ENCODE data around the gene STAG1. TPM values are rescaled to one million over a fixed set of nuclear protein-coding genes. Genes with fewer than 3 reads are reported as not detected.
A peak's percentile ranks its signal among the peaks of the same experiment; 100 is the strongest.

The STAG1 gene
- total and polyA plus RNA-seq, 2 experiments from 2014 or later, result 9.0 to 21.9 TPM

DNA sequence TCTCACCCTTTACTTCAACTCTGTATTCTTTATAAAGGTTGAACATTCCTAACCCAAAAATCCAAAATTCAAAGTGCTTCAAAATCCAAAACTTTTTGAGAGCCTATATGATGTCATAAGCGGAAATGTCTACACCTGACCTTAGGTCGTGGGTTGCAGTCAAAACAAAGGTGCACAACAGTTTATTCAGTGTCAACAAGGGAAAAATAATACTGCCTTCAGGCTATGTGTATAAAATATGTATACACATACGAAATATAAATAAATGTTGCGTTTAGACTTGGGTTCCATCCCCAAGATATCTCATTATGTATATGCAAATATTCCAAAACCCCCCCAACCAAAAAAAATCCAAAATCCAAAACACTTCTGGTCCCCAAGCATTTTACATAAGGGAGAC, 90.9 kb downstream of the STAG1 start (continued):
- TF ChIP-seq, protein P1, sequence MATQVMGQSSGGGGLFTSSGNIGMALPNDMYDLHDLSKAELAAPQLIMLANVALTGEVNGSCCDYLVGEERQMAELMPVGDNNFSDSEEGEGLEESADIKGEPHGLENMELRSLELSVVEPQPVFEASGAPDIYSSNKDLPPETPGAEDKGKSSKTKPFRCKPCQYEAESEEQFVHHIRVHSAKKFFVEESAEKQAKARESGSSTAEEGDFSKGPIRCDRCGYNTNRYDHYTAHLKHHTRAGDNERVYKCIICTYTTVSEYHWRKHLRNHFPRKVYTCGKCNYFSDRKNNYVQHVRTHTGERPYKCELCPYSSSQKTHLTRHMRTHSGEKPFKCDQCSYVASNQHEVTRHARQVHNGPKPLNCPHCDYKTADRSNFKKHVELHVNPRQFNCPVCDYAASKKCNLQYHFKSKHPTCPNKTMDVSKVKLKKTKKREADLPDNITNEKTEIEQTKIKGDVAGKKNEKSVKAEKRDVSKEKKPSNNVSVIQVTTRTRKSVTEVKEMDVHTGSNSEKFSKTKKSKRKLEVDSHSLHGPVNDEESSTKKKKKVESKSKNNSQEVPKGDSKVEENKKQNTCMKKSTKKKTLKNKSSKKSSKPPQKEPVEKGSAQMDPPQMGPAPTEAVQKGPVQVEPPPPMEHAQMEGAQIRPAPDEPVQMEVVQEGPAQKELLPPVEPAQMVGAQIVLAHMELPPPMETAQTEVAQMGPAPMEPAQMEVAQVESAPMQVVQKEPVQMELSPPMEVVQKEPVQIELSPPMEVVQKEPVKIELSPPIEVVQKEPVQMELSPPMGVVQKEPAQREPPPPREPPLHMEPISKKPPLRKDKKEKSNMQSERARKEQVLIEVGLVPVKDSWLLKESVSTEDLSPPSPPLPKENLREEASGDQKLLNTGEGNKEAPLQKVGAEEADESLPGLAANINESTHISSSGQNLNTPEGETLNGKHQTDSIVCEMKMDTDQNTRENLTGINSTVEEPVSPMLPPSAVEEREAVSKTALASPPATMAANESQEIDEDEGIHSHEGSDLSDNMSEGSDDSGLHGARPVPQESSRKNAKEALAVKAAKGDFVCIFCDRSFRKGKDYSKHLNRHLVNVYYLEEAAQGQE (IDR thresholded peaks at IDR 0.05; ENCODE audit: unreplicated experiment), result no peak
- TF ChIP-seq ZNF114 (CRISPR knock-in tag; IDR thresholded peaks at IDR 0.05) (no peak), NANOG (IDR thresholded peaks at IDR 0.05; ENCODE audit: borderline replicate concordance) (no peak)

- Histone ChIP-seq H2AFZ (no peak overlapping the region), H3F3A (replicated peaks; ENCODE audit: low read depth) (no peaks in the 10 kb centered on the region), H3K4me3 (no peak overlapping the region), H3K27ac (ENCODE audit: low read depth) (no peak overlapping the region), H3K4me2 (no peak overlapping the region), H4K20me1 (replicated peaks; ENCODE audit: insufficient read depth) (no peaks in the 10 kb centered on the region), H3K9me2 (ENCODE audit: insufficient read depth) (no peaks in the 10 kb centered on the region), H3K36me3 (ENCODE audit: insufficient read depth) (no peaks in the 10 kb centered on the region), H3K4me1 (ENCODE audit: insufficient read depth) (peaks cover 12% of the 10 kb centered on the region; the same call in 1 of the 2 replicates), H3K79me2 (replicated peaks; ENCODE audit: insufficient read depth) (peaks cover 93% of the 10 kb centered on the region), H3K27me3 (ENCODE audit: insufficient read depth) (no peaks in the 10 kb centered on the region)
- ATAC-seq, result no peak; the same call in 1 of the 3 replicates
- Mint-ChIP-seq H3K4me1 (peaks cover 15% of the 10 kb centered on the region), H3K9me3 (peaks cover 13% of the 10 kb centered on the region; the same call in 2 of the 3 replicates), H3K27me3 (ENCODE audit: insufficient read depth, low read depth, poor library complexity) (peaks cover 2% of the 10 kb centered on the region), H3K27ac (no peak overlapping the region), H3K36me3 (ENCODE audit: low read depth) (peaks cover 17% of the 10 kb centered on the region), H3K4me3 (no peak overlapping the region)
- peak; percentile 47 for DNase-seq (ENCODE audit: low spot score)
- TF ChIP-seq CREB1 (CRISPR knock-in tag; IDR thresholded peaks at IDR 0.05; ENCODE audit: low read depth) (no peak), STAT1 (IDR thresholded peaks at IDR 0.05; ENCODE audit: unreplicated experiment) (no peak), JUNB (IDR thresholded peaks at IDR 0.05; ENCODE audit: unreplicated experiment) (no peak), NANOG (IDR thresholded peaks at IDR 0.05; ENCODE audit: borderline replicate concordance) (no peak)
- TF ChIP-seq, protein P1 (IDR thresholded peaks at IDR 0.05; ENCODE audit: unreplicated experiment), result no peak
These were observed 93.1 kb downstream of the STAG1 start for GRCh38 chr3:136658946-136659682.
